Epithelial cell of proximal tubule (primary cell): ENCODE measurements around the gene PDILT. TPM values are rescaled to one million over a fixed set of nuclear protein-coding genes. Genes with fewer than 3 reads are reported as not detected.
"Not testable (repeated sequence)": the region's sequence is repeated elsewhere in the genome, so short reads cannot be mapped to it uniquely, and the experiment has no call there.

ENCODE experiments used
- DNase-seq: peaks from one replicate; pipeline ENCODE4 v3.0.0-alpha.2; 2011; ENCODE audit warnings: low read depth
- H3K4me3 ChIP-seq: 2 replicates; pipeline ENCODE4 v1.5.1; 2011; ENCODE audit warnings: low read depth, mild to moderate bottlenecking, low read length
- total RNA-seq: library from RNA; depleted of rRNA; stranded (reverse); fragments of >200 nt; gene quantifications from 2 replicates; pipeline ENCODE4 v1.2.3, GENCODE V29; 2015
- TF ChIP-seq, protein P1 (sequence below): conservative IDR thresholded peaks from 2 replicates; pipeline ENCODE4 v1.5.1; 2012; ENCODE audit warnings: low read depth, mild to moderate bottlenecking, low read length

PDILT gene
- total RNA-seq, 1 donor from 2014 or later = not detected

DNA sequence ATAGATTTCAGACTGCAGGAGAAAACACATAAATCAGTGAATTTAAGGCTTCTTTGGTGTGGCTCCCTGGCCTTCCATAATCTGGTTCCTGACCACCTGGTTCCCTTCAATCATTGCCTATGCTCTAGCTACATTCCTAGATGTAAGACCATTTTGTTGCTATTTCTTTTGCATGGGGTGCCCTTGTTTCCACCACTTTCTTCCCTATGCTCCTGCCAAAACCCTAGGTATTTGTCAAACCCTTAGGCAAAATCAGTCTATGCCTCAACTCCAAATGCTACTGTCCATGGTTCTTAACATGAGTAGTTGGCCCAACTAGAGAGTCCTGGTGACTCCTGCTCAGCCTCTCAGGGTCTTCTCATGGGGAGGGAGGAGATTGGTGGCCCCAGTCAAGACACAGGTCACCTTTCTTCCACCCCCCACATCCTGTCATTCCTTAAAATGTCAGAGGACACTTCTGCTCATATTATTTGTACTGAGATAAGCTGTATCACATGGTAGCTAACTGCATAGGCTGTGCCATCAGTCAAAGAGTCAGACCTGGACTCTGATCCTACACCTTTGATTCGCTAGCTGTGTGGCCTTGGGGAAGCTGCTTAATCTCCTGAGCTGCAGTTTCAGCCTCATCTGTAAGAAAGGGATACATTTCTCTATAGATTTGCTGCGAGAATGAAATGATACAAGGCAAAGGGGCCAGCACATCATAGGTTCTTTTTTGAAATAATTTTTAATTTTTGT, 19.8 kb upstream of the PDILT start:
- no peak for DNase-seq
- TF ChIP-seq, protein P1, sequence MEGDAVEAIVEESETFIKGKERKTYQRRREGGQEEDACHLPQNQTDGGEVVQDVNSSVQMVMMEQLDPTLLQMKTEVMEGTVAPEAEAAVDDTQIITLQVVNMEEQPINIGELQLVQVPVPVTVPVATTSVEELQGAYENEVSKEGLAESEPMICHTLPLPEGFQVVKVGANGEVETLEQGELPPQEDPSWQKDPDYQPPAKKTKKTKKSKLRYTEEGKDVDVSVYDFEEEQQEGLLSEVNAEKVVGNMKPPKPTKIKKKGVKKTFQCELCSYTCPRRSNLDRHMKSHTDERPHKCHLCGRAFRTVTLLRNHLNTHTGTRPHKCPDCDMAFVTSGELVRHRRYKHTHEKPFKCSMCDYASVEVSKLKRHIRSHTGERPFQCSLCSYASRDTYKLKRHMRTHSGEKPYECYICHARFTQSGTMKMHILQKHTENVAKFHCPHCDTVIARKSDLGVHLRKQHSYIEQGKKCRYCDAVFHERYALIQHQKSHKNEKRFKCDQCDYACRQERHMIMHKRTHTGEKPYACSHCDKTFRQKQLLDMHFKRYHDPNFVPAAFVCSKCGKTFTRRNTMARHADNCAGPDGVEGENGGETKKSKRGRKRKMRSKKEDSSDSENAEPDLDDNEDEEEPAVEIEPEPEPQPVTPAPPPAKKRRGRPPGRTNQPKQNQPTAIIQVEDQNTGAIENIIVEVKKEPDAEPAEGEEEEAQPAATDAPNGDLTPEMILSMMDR = no peak
- H3K4me3 ChIP-seq = no peak overlapping the region

GRCh38 chr16:20423772-20424128, 19.2 kb upstream of the PDILT start:
- DNase-seq, H3K4me3 ChIP-seq: not testable (repeated sequence)

- H3K4me3 ChIP-seq, DNase-seq: not testable (repeated sequence)
These were observed 17.2 kb upstream of the PDILT start for GRCh38 chr16:20421748-20422147.

GRCh38 chr16:20419093-20419492, 14.6 kb upstream of the PDILT start:
- not testable (repeated sequence) for DNase-seq, H3K4me3 ChIP-seq

DNA sequence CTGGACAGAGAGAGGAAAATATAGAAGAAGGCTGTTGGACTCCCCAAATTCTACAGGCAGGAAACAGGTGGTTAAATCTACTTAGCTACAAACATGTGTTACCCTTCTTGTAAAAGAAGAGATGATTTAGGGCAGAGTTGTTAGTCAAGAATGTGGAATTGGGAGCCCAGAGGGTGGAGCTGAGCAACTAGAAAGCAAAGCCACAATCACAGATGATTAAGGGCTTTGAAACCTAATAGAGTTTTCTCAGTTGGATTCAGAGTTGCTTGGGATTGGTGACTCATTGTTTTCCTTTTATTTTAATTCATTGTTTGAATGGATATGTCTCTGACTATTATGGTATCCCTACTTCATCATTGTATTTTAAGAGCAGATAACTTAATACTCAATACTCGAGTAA, 11.0 kb upstream of the PDILT start:
- TF ChIP-seq, protein P1 = no peak
- no peak for DNase-seq
- H3K4me3 ChIP-seq = no peak overlapping the region

DNA sequence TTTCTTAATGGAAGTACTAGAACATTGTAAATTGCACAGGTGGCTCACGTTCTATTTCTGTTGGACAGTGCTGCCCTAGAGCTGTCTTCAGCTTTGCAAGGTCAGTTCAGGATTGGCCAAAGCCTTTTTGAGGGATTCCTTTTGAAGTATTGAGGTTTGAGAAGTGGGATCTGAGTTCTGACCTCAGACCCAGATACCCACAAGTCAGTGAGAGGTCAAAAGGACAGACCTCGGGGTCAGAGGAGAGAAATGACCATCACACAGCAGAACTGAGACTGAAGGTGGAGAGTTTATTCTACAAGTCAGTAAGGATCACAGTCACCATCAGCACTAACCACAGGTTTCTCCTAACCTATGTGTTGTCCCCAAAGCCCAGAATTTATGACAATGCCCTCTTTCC, 6.5 kb upstream of the PDILT start:
- DNase-seq = no peak
- TF ChIP-seq, protein P1 = no peak
- no peak overlapping the region for H3K4me3 ChIP-seq

GRCh38 chr16:20410121-20410723, 5.7 kb upstream of the PDILT start:
- DNase-seq = no peak
- TF ChIP-seq, protein P1 = no peak

GRCh38 chr16:20409398-20410120, 5.0 kb upstream of the PDILT start, which contains the start of gene ACSM5:
TSS of gene ACSM5 (plus strand) at chr16:20409534. CDS start at chr16:20411485, 1,951 bp downstream.
- peak within 1 kb of the TSS; percentile 44 for H3K4me3 ChIP-seq
- TF ChIP-seq, protein P1 = no peak
- no peak for DNase-seq

More at GRCh38 chr16:20410121-20410723, 5.7 kb upstream of the PDILT start:
- H3K4me3 ChIP-seq = peak overlapping the region; percentile 44
